HepG2 (cell line): Measurements from ENCODE around the gene ERCC4. TPM values are rescaled to one million over a fixed set of nuclear protein-coding genes. Genes with fewer than 3 reads are reported as not detected.

Experiments
- CREM ChIP-seq, 2 experiments: sonication (generic) in 1 of 2; formaldehyde crosslinking in 1 of 2; IDR thresholded peaks; 2 replicates each; pipeline versions ENCODE4 v1.4.0 to v1.6.1; 2016 to 2020; ENCODE audit warnings: antibody characterized with exemption in 1 of 2, mild to moderate bottlenecking in 1 of 2, missing genetic modification reagents in 1 of 2
- DNMT1 ChIP-seq: sonication (generic); formaldehyde crosslinking; IDR thresholded peaks from 2 replicates; pipeline ENCODE4 v1.5.1; 2020; ENCODE audit warnings: mild to moderate bottlenecking, missing genetic modification reagents
- ERF ChIP-seq: IDR thresholded peaks from 2 replicates; pipeline ENCODE4 v1.6.1; 2018; ENCODE audit warnings: missing biosample characterization, missing genetic modification reagents
- FOXK2 ChIP-seq: fragments of 450-650 bp; IDR thresholded peaks from 2 replicates; pipeline ENCODE4 v1.6.1; 2016
- IKZF4 ChIP-seq: sonication (generic); formaldehyde crosslinking; IDR thresholded peaks from 2 replicates; pipeline ENCODE4 v1.5.1; 2020; ENCODE audit warnings: borderline replicate concordance, mild to moderate bottlenecking, low read depth, missing genetic modification reagents; ENCODE audit errors: not compliant biosample characterization
- MAFG ChIP-seq: sonication (generic); formaldehyde crosslinking; IDR thresholded peaks from 2 replicates; pipeline ENCODE4 v1.5.1; 2020; ENCODE audit warnings: mild to moderate bottlenecking, missing genetic modification reagents
- NFIC ChIP-seq: IDR thresholded peaks from 2 replicates; pipeline ENCODE4 v1.6.1; 2012; ENCODE audit warnings: mild to moderate bottlenecking, low read length, inconsistent platforms
- PHF20 ChIP-seq: sonication (generic); formaldehyde crosslinking; IDR thresholded peaks from 2 replicates; pipeline ENCODE4 v1.5.0; 2020; ENCODE audit warnings: mild to moderate bottlenecking, missing genetic modification reagents
- PHF5A ChIP-seq: IDR thresholded peaks from one replicate; pipeline ENCODE4 v1.6.1; 2018; ENCODE audit warnings: low read depth, missing genetic modification reagents; ENCODE audit not compliant: unreplicated experiment
- RARG ChIP-seq: sonication (generic); formaldehyde crosslinking; IDR thresholded peaks from 2 replicates; pipeline ENCODE4 v1.4.0; 2020; ENCODE audit warnings: low read depth, mild to moderate bottlenecking, missing genetic modification reagents
- RBAK ChIP-seq: sonication (generic); formaldehyde crosslinking; IDR thresholded peaks from 2 replicates; pipeline ENCODE4 v1.5.1; 2020; ENCODE audit warnings: mild to moderate bottlenecking, missing genetic modification reagents
- SCMH1 ChIP-seq: sonication (generic); formaldehyde crosslinking; IDR thresholded peaks from 2 replicates; pipeline ENCODE4 v1.9.0; 2021; ENCODE audit warnings: missing genetic modification reagents, mild to moderate bottlenecking, borderline replicate concordance
- SIN3B ChIP-seq: fragments of 150-350 bp; IDR thresholded peaks from 2 replicates; pipeline ENCODE4 v1.6.1; 2014; ENCODE audit warnings: low read length
- SNAI1 ChIP-seq: sonication (generic); formaldehyde crosslinking; IDR thresholded peaks from 2 replicates; pipeline ENCODE4 v1.5.0; 2020; ENCODE audit warnings: mild to moderate bottlenecking, missing genetic modification reagents, borderline replicate concordance
- SNRNP70 ChIP-seq: fragments of 200-400 bp; formaldehyde crosslinking; IDR thresholded peaks from 2 replicates; pipeline ENCODE4 v1.6.1; 2017; ENCODE audit warnings: mild to moderate bottlenecking, low read depth, low read length, moderate library complexity
- SOX5 ChIP-seq: IDR thresholded peaks from 2 replicates; pipeline ENCODE4 v1.6.1; 2016; ENCODE audit warnings: borderline replicate concordance
- SP2 ChIP-seq: sonication (generic); formaldehyde crosslinking; IDR thresholded peaks from 2 replicates; pipeline ENCODE4 v1.5.1; 2020; ENCODE audit warnings: mild to moderate bottlenecking, missing genetic modification reagents
- TCF7 ChIP-seq: sonication (generic); IDR thresholded peaks from 2 replicates; pipeline ENCODE4 v1.6.1; 2016; ENCODE audit warnings: antibody characterized with exemption, low read depth
- U2AF2 ChIP-seq: fragments of 200-400 bp; formaldehyde crosslinking; IDR thresholded peaks from 2 replicates; pipeline ENCODE4 v1.6.1; 2017; ENCODE audit warnings: low read depth, mild to moderate bottlenecking, low read length
- ZNF432 ChIP-seq: sonication (generic); formaldehyde crosslinking; IDR thresholded peaks from 2 replicates; pipeline ENCODE4 v1.5.0; 2020; ENCODE audit warnings: missing genetic modification reagents, mild to moderate bottlenecking, borderline replicate concordance
- ZNF589 ChIP-seq: sonication (generic); formaldehyde crosslinking; conservative IDR thresholded peaks from 2 replicates; pipeline ENCODE4 v1.8.0; 2022; ENCODE audit warnings: mild to moderate bottlenecking, moderate library complexity, missing genetic modification reagents
- ZNF605 ChIP-seq: sonication (generic); formaldehyde crosslinking; IDR thresholded peaks from 2 replicates; pipeline ENCODE4 v1.8.0; 2022; ENCODE audit warnings: mild to moderate bottlenecking, missing genetic modification reagents
- ZNF629 ChIP-seq: sonication (generic); formaldehyde crosslinking; conservative IDR thresholded peaks from 2 replicates; pipeline ENCODE4 v1.5.0; 2020; ENCODE audit warnings: missing genetic modification reagents
- ZNF883 ChIP-seq: sonication (generic); formaldehyde crosslinking; IDR thresholded peaks from 2 replicates; pipeline ENCODE4 v1.5.1; 2020; ENCODE audit warnings: mild to moderate bottlenecking, missing genetic modification reagents; ENCODE audit errors: not compliant biosample characterization
- ZSCAN12 ChIP-seq: sonication (generic); formaldehyde crosslinking; IDR thresholded peaks from 2 replicates; pipeline ENCODE4 v1.9.0; 2021; ENCODE audit warnings: mild to moderate bottlenecking, missing genetic modification reagents
- ZSCAN30 ChIP-seq: sonication (generic); formaldehyde crosslinking; IDR thresholded peaks from 2 replicates; pipeline ENCODE4 v1.5.0; 2020; ENCODE audit warnings: mild to moderate bottlenecking, missing genetic modification reagents
- polyA plus RNA-seq, 8 experiments: library from polyadenylated mRNA; depleted of rRNA in 3 of 8; stranded (reverse) in 7 of 8; unstranded in 1 of 8; fragments of >200 nt; fragmentation: Illumina TruSeq in 4 of 8; extraction: Trizol in 4 of 8; gene quantifications; 2 replicates each; pipeline versions ENCODE4 v1.2.1 to v1.2.3, GENCODE V29; 2011 to 2016; ENCODE audit warnings: low read depth in 4 of 8, missing spikeins in 1 of 8, mixed read lengths in 1 of 8; ENCODE audit not compliant: insufficient read depth in 1 of 8
- total RNA-seq, 5 experiments: library from RNA; depleted of rRNA; stranded (reverse); fragments of >200 nt; fragmentation: Illumina TruSeq; extraction: Trizol; gene quantifications; 2 replicates each; pipeline ENCODE4 v1.2.3, GENCODE V29; 2016; ENCODE audit warnings: low read depth in 1 of 5
- TF ChIP-seq, protein P1 (sequence below): sonication (generic); formaldehyde crosslinking; conservative IDR thresholded peaks from 2 replicates; pipeline ENCODE4 v1.4.0; 2020; ENCODE audit warnings: missing genetic modification reagents
- TF ChIP-seq, protein P2 (sequence below): sonication (generic); formaldehyde crosslinking; IDR thresholded peaks from 2 replicates; pipeline ENCODE4 v1.4.0; 2020; ENCODE audit warnings: mild to moderate bottlenecking, missing genetic modification reagents
- TF ChIP-seq, protein P3 (sequence below): sonication (generic); formaldehyde crosslinking; IDR thresholded peaks from 2 replicates; pipeline ENCODE4 v1.4.0; 2020; ENCODE audit warnings: low read depth, mild to moderate bottlenecking, missing genetic modification reagents

Gene ERCC4
- total and polyA plus RNA-seq, 2 of the 13 experiments (the other 11 are each of a cell fraction or from before 2014, with no cell fraction given): 5.4 to 15.2 TPM

DNA sequence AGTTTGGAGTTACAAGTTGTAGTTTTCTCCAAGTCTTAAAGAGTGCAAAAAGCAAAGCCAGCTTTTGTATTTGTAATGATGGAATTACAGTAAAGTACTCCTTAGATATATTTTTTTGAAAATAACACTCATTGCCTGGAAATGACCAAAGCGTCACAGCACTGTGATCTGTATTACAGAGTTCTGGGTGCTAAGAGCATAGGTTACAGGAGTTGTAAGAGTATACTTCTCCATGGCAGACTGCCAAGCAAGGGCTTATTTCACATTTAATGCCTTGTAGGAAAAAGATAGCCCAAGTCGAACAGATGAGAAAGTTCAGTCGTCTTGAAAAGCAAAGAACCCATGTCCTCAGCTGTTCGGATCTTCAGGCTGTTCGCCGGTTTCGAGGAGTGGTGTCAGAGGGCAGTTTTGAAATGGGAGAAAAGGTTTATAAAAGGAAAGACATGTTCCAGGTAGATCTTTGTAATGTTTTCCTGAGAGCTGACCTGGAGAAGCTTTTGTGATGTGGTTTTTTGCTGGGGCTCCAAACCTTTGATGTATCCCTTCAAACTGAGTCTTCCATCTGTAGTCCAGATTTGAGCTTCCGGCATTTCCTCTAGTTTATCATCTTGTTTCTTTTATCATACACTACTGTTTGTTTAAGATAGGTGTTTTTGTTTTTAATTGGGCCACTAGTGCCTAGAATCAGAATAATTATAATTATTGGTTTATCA lies 41.3 kb downstream of the ERCC4 start (continued):
- TF ChIP-seq, protein P1, sequence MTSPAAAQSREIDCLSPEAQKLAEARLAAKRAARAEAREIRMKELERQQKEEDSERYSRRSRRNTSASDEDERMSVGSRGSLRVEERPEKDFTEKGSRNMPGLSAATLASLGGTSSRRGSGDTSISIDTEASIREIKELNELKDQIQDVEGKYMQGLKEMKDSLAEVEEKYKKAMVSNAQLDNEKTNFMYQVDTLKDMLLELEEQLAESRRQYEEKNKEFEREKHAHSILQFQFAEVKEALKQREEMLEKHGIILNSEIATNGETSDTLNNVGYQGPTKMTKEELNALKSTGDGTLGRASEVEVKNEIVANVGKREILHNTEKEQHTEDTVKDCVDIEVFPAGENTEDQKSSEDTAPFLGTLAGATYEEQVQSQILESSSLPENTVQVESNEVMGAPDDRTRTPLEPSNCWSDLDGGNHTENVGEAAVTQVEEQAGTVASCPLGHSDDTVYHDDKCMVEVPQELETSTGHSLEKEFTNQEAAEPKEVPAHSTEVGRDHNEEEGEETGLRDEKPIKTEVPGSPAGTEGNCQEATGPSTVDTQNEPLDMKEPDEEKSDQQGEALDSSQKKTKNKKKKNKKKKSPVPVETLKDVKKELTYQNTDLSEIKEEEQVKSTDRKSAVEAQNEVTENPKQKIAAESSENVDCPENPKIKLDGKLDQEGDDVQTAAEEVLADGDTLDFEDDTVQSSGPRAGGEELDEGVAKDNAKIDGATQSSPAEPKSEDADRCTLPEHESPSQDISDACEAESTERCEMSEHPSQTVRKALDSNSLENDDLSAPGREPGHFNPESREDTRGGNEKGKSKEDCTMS: no peak
- TF ChIP-seq ZNF605 (CRISPR knock-in tag): no peak
- TF ChIP-seq PHF5A: no peak
- peak; percentile 26; the same call in 1 of the 2 replicates for TF ChIP-seq CREM (IDR thresholded peaks at IDR 0.05)
- TF ChIP-seq CREM (CRISPR knock-in tag; IDR thresholded peaks at IDR 0.05): no peak
- TF ChIP-seq SIN3B: no peak
- TF ChIP-seq MAFG (CRISPR knock-in tag): no peak
- TF ChIP-seq PHF20: no peak
- TF ChIP-seq SNRNP70: no peak
- TF ChIP-seq TCF7: peak; percentile 88
- TF ChIP-seq ZNF432 (CRISPR knock-in tag): no peak
- no peak for TF ChIP-seq RBAK (CRISPR knock-in tag)
- no peak for TF ChIP-seq ZNF883 (CRISPR knock-in tag)
- TF ChIP-seq SOX5 (CRISPR knock-in tag): peak; percentile 6; the same call in 1 of the 2 replicates
- no peak for TF ChIP-seq ZNF629 (CRISPR knock-in tag)
- 0 out of 2 replicates have a peak, but pooled peaks have one; percentile 36 for TF ChIP-seq NFIC
- no peak for TF ChIP-seq SNAI1 (CRISPR knock-in tag)
- TF ChIP-seq, protein P2, sequence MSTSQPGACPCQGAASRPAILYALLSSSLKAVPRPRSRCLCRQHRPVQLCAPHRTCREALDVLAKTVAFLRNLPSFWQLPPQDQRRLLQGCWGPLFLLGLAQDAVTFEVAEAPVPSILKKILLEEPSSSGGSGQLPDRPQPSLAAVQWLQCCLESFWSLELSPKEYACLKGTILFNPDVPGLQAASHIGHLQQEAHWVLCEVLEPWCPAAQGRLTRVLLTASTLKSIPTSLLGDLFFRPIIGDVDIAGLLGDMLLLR (CRISPR knock-in tag): no peak
- no peak for TF ChIP-seq ZSCAN30 (CRISPR knock-in tag)
- no peak for TF ChIP-seq U2AF2
- 0 out of 2 replicates have a peak, but pooled peaks have one; percentile 36 for TF ChIP-seq ZSCAN12 (CRISPR knock-in tag)
- TF ChIP-seq SP2 (CRISPR knock-in tag): no peak
- no peak for TF ChIP-seq IKZF4 (CRISPR knock-in tag)
- 0 out of 2 replicates have a peak, but pooled peaks have one; percentile 33 for TF ChIP-seq ERF (CRISPR knock-in tag)
- TF ChIP-seq, protein P3, sequence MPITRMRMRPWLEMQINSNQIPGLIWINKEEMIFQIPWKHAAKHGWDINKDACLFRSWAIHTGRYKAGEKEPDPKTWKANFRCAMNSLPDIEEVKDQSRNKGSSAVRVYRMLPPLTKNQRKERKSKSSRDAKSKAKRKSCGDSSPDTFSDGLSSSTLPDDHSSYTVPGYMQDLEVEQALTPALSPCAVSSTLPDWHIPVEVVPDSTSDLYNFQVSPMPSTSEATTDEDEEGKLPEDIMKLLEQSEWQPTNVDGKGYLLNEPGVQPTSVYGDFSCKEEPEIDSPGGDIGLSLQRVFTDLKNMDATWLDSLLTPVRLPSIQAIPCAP (CRISPR knock-in tag): no peak
- TF ChIP-seq ZNF589: no peak
- no peak for TF ChIP-seq FOXK2
- TF ChIP-seq DNMT1 (CRISPR knock-in tag): no peak
- TF ChIP-seq SCMH1 (CRISPR knock-in tag): no peak
- no peak for TF ChIP-seq RARG (CRISPR knock-in tag)
